Superior temporal gyrus (tissue), 1 donor: ENCODE results near the gene LRCH4.
A peak's percentile ranks its signal among the peaks of the same experiment; 100 is the strongest.
"Not testable (repeated sequence)": the region's sequence is repeated elsewhere in the genome, so short reads cannot be mapped to it uniquely, and the experiment has no call there.

ENCODE experiments used
- DNase-seq: peaks from one replicate; pipeline ENCODE4 v3.0.0-alpha.2; 2016; ENCODE audit errors: extremely low spot score

Gene LRCH4

DNA sequence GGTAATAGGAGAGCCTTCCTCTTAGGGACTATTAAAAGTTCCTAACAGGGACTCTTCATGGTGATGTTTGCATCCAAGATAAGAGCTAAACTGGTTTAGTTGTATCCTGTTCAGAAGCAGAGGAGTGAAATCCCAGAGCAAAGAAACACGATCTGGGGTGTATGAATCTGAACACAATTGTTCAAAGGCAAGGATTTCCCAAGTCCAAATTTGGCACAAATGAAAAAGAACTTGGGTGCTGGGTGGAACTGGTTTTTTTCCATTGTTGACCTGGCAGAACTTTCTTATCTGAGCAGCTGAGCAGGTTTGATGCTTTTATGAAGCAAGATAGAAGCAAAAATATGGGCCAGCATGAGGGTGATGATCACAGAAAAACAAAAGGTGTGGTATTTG lies 41.0 kb downstream of the LRCH4 start:
- peak; percentile 45 for DNase-seq

DNA sequence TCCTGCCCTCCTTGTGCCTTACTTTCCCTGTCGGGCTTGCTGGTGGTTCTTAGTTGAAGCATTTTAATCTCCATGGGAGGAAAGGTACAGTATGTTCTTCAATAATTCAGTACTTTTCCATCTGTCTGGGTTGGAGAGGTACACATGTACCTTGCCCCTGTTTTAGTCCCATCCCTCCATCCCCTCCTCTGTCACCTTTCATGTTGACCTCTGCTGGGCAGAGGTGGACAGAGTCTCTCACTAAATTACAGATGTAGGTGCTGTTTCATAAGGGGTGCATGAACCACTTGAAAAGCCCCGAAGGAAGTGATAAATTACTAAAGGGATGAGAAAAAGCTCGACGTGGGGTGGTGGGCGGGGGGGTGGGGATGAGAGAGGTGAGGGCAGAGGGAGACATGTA lies 41.5 kb downstream of the LRCH4 start:
- DNase-seq, result no peak

DNA sequence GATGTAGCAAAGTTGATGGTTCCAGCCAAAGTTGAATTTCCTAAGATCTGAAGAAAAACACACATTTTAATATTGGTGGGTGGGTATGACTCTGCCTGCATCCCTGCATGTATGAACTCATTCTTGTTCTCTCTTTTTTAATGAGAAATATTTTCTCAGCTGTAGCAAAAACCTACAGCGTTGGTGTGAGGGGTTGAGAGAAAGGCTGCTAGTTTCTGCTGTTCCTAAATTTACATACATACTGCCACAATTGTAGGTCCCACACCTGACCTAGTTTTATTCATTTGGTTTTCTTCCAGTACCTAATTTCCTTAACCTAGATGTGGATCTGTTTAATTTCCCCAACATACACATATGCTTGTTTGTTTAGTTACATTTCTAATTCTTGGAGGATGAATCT lies 42.3 kb downstream of the LRCH4 start:
- peak; percentile 32 for DNase-seq

GRCh38 chr7:100541309-100541708 lies 44.6 kb downstream of the LRCH4 start:
- not testable (repeated sequence) for DNase-seq

DNA sequence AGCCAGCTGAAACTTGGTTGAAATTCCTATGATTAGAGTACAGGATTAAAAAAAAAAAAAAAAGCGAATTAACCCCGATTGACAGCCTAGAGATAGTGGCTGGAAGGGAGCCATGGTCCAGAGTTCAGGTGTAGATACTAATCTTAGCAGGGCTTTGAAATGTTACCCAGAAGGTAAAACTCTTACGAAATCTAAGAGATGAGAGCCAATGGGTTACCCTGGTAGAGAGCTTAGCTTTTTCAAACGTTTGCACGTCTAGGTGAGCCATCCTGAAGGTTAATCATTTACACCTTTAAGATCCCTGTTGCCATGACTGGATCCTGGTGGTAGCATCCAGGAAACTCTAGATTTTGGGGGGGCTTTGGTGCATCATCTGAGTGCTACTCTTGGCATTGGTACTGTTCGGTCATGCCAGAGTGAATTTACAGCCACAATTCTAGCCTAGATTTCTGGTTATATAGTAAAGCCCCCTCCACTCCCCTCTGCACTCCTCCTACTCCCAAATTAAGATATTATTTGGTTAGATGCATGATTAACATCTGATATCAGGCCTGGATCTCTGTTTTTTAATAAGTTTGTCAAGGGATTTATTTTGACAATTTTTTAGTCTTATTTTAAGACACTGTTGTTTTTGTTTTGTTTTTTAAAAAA lies 45.7 kb downstream of the LRCH4 start:
- DNase-seq, result no peak

GRCh38 chr7:100539436-100540006 lies 46.4 kb downstream of the LRCH4 start:
- no peak for DNase-seq

DNA sequence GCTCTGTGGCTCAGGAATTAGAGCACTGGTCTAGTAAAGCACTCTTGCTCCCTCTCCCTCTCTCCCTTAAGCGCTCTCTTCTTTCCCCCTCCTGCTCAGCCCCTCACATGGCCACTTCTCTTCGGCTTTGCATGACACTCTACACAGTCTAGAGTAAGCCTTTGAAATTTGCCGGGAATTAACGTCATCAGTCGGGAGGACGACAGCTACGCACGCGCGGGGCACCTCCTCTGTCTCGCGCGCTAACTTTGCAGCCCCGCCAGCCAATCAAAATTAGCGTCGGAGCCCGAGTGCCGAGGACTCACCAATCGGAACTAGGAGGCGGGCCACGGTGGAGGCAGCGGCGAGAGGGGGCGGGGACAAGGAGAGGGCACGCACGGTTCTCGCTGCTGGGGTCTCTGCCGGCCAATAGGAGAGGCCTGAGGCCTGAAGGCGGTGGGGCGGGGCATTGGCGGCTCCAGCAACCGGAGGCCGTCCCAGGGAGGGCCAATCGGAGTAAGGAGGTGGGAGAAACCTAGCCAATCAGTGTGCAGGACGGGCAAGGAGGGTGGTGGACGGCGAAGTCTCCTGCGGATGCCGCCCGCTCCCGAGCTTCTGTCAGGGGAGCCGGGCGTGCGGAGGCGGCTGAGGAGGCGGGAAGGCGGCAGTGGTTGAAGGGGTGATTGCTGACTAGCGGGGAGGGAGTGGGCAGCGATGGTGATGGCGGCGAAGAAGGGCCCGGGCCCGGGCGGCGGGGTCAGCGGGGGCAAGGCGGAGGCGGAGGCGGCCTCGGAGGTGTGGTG lies 47.1 kb downstream of the LRCH4 start, which contains the start of gene AGFG2:
TSS of gene AGFG2 (plus strand) at position 550 of the 782 bp plus-strand sequence. CDS start at position 694, 144 bp downstream.
- peak; percentile 100 for DNase-seq

DNA sequence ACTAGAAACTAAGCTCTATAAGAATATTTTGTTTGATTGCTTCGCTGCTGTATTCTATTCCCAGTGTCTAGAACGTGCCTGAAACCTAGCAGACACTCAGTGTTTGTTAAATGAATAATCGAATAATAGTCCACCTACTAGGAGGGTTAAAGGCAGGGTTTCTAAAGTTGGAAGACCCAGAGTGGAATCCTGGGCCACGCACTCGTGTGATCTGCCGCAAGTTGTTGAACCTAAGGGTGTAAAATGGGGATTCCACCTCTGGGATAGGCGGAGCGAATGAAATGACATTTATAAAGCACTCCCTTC lies 47.6 kb downstream of the LRCH4 start:
- no peak for DNase-seq

DNA sequence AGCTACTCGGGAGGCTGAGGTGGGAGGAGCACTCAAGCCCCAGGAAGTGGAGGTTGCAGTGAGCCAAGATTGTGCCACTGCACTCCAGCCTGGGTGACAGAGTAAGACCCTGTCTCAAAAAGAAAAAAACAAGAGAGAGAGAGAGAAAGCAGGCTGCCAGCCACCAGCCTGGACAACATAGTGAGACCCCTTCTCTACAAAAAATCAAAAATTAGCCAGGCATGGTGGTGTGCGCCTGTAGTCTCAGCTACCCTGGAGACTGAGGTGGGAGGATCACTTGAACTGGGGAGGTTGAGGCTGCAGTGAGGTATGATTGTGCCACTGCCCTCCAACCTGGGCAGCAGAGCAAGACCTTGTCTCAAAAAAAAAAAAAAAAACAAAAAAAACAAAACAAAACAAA lies 49.2 kb downstream of the LRCH4 start:
- not testable (repeated sequence) for DNase-seq

GRCh38 chr7:100535982-100536381 lies 49.9 kb downstream of the LRCH4 start:
- DNase-seq, result not testable (repeated sequence)

- DNase-seq, result no peak
Observed at GRCh38 chr7:100532165-100533022, 53.5 kb downstream of the LRCH4 start.

- not testable (repeated sequence) for DNase-seq
Observed at GRCh38 chr7:100528108-100528866, 57.6 kb downstream of the LRCH4 start.
